ENCODE results near the gene MYO15A. TPM values are rescaled to one million over a fixed set of nuclear protein-coding genes. Genes with fewer than 3 reads are reported as not detected.

MYO15A gene
- total and polyA plus RNA-seq, 4 experiments from 2014 or later, result 0.14 to 2.2 (median 1.0) TPM

DNA sequence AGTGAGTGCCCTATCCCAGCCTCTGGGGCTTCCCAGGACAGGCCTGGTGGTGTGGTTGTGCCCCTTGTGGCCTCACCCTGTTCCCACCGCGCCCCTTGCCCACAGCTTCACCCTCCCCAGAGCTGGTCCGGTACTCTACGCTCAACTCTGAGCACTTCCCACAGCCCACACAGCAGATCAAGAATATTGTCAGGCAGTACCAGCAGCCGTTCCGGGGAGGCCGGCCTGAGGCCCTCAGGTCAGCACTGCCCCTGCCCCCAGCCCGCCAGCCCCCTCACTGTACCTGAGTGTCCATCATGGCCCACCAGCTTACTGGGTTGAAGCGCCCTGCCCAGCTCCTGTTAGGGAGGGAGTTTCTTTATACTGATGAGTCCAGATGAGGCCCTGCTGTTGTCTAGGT lies 42.7 kb downstream of the MYO15A start:
- ChIA-PET POLR2A (ENCODE audit: partially characterized antibody) (no interaction called here), CTCF (ENCODE audit: partially characterized antibody) (no interaction called here)
- Mint-ChIP-seq H3K4me3 (no peak overlapping the region), H3K27ac (no peak overlapping the region), H3K27me3 (no peaks in the 10 kb centered on the region), H3K9me3 (no peaks in the 10 kb centered on the region), H3K4me1 (peaks cover 0 to 20% (median 3%) of the 10 kb centered on the region in 4 donors), H3K36me3 (no peaks in the 10 kb centered on the region)
- Histone ChIP-seq H3K36me3 (ENCODE audit: insufficient read depth, low read length) (no peaks in the 10 kb centered on the region), H3K4me3 (ENCODE audit: low read length in 2 of 2) (no peak overlapping the region), H3K4me1 (ENCODE audit: insufficient read depth, low read length) (peaks cover 5% of the 10 kb centered on the region), H3K9me3 (ENCODE audit: control insufficient read depth in 1 of 2, low read length in 2 of 2) (no peaks in the 10 kb centered on the region), H3K27me3 (ENCODE audit: insufficient read depth, low read length) (no peaks in the 10 kb centered on the region), H3K27ac (ENCODE audit: low read depth, low read length) (no peak overlapping the region)
- intact Hi-C loops (cut with micrococcal nuclease), result no loop called here
- no peak for DNase-seq

DNA sequence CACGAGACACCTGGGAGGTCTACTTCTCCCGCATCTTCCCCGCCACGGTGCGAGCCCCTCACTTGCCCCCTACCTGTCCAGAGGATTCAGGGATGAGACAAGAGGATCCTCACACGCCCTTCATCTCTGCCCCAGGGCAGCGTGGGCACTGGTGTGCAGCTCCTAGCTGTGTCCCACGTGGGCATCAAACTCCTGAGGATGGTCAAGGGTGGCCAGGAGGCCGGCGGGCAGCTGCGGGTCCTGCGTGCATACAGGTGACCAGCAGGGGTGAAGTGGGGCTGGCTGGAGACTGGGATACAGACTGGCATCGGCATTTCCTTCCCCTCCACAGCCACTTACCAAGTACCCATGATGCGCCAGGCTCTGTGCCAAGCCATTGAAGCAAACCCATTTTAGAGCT lies 46.6 kb downstream of the MYO15A start:
- DNase-seq, result no peak
- Mint-ChIP-seq H3K9me3 (no peaks in the 10 kb centered on the region), H3K36me3 (no peaks in the 10 kb centered on the region), H3K4me3 (peak overlapping the region in 1 of 8 donors; percentile 39), H3K27me3 (no peaks in the 10 kb centered on the region), H3K27ac (peak overlapping the region in 1 of 7 donors; percentile 37), H3K4me1 (peaks cover 8 to 40% (median 12%) of the 10 kb centered on the region in 4 donors)
- H3K36me3 ChIP-seq (ENCODE audit: insufficient read depth, low read length), result no peaks in the 10 kb centered on the region
- ChIA-PET POLR2A (ENCODE audit: partially characterized antibody) (interaction anchor here (1.7 kb wide), 1 partner anchor 29 kb away, joined by 7 read pairs; the partner anchor contains the start of gene ALKBH5), CTCF (ENCODE audit: partially characterized antibody) (interaction anchor here (0.7 to 0.8 kb wide), 2 partner anchors 13 to 49 kb away, joined by 4 to 6 read pairs; no protein-coding TSS in a partner anchor)
- peaks cover 16% of the 10 kb centered on the region for H3K4me1 ChIP-seq (ENCODE audit: insufficient read depth, low read length)
- intact Hi-C loops (cut with micrococcal nuclease), result no loop called here
- H3K4me3 ChIP-seq (ENCODE audit: low read length in 2 of 2), result no peak overlapping the region
- no peak overlapping the region for H3K27ac ChIP-seq (ENCODE audit: low read depth, low read length)
- H3K9me3 ChIP-seq (ENCODE audit: control insufficient read depth in 1 of 2, low read length in 2 of 2), result no peaks in the 10 kb centered on the region
- H3K27me3 ChIP-seq (ENCODE audit: insufficient read depth, low read length), result no peaks in the 10 kb centered on the region

DNA sequence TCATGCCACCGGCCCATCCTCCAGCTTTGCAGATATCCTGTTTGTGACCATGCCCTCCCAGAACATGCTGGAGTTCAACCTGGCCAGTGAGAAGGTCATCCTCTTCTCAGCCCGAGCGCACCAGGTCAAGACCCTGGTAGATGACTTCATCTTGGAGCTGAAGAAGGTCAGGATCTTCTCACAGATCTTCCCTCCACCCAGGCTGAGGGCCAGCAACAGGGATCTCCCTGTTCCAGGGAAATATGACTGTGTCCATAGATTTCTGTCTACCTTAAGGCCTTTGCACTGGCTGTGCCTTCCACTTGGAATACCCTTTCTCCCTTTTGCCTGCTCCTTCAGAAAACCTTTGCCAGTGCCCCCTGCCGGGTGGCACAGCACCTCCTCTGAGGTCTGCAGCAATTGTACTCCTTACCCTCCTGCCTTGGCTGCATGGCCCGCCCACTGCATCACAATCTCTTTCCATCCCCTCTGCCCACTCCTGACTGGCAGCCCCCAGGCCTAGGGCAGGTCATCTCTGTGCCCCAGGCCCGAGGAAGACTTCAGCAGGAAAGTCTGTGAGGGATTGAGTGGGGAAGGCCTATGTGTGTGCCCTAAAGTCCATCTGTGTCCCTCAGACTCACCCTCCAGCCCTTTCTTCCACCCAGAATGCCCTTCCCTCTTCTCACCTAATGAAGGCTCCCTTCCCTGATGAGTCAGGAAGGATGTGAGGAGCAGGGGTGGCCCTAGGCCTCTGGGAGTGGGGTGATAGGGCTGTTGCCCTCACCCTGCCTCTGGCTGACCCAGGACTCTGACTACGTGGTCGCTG lies 47.8 kb downstream of the MYO15A start:
- H3K27ac ChIP-seq (ENCODE audit: low read depth, low read length), result no peak overlapping the region
- POLR2A ChIA-PET (ENCODE audit: partially characterized antibody), result interaction anchor here (1.7 kb wide), 1 partner anchor 28 kb away, joined by 7 read pairs; the partner anchor contains the start of gene ALKBH5
- CTCF ChIA-PET (ENCODE audit: partially characterized antibody), result no interaction called here
- H3K27ac Mint-ChIP-seq, result peak overlapping the region; percentile 37 to 87 (median 83)
- intact Hi-C loops (cut with micrococcal nuclease), result no loop called here
- no peak overlapping the region for H3K4me3 Mint-ChIP-seq
- no peaks in the 10 kb centered on the region for H3K36me3 Mint-ChIP-seq
- H3K36me3 ChIP-seq (ENCODE audit: insufficient read depth, low read length), result no peaks in the 10 kb centered on the region
- no peaks in the 10 kb centered on the region for H3K9me3 Mint-ChIP-seq
- H3K27me3 Mint-ChIP-seq, result no peaks in the 10 kb centered on the region
- peaks cover 16% of the 10 kb centered on the region for H3K4me1 ChIP-seq (ENCODE audit: insufficient read depth, low read length)
- no peaks in the 10 kb centered on the region for H3K9me3 ChIP-seq (ENCODE audit: control insufficient read depth in 1 of 2, low read length in 2 of 2)
- H3K27me3 ChIP-seq (ENCODE audit: insufficient read depth, low read length), result no peaks in the 10 kb centered on the region
- H3K4me1 Mint-ChIP-seq, result peaks cover 8 to 40% (median 12%) of the 10 kb centered on the region in 4 donors
- H3K4me3 ChIP-seq (ENCODE audit: low read length in 2 of 2), result no peak overlapping the region
- no peak for DNase-seq

DNA sequence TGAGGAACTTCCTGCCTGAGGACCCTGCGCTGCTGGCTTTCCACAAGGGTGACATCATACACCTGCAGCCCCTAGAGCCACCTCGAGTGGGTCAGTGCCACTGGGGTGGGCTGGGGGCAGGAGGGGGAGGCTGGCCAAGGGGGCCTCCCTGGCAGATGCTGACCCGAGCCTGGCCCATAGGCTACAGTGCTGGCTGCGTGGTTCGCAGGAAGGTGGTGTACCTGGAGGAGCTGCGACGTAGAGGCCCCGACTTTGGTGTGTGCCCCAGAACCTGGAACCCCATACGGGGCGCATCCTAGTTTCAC lies 48.4 kb downstream of the MYO15A start:
- H3K4me3 Mint-ChIP-seq, result no peak overlapping the region
- no peak overlapping the region for H3K4me3 ChIP-seq (ENCODE audit: low read length in 2 of 2)
- no peak overlapping the region for H3K27ac ChIP-seq (ENCODE audit: low read depth, low read length)
- no peaks in the 10 kb centered on the region for H3K27me3 ChIP-seq (ENCODE audit: insufficient read depth, low read length)
- intact Hi-C loops (cut with micrococcal nuclease), result no loop called here
- H3K36me3 ChIP-seq (ENCODE audit: insufficient read depth, low read length), result no peaks in the 10 kb centered on the region
- no peaks in the 10 kb centered on the region for H3K9me3 Mint-ChIP-seq
- H3K27ac Mint-ChIP-seq, result peak overlapping the region in 1 of 7 donors; percentile 86
- CTCF ChIA-PET (ENCODE audit: partially characterized antibody), result no interaction called here
- POLR2A ChIA-PET (ENCODE audit: partially characterized antibody), result no interaction called here
- DNase-seq, result no peak
- no peaks in the 10 kb centered on the region for H3K36me3 Mint-ChIP-seq
- H3K4me1 Mint-ChIP-seq, result peaks cover 8 to 40% (median 12%) of the 10 kb centered on the region in 4 donors
- H3K9me3 ChIP-seq (ENCODE audit: control insufficient read depth in 1 of 2, low read length in 2 of 2), result no peaks in the 10 kb centered on the region
- H3K4me1 ChIP-seq (ENCODE audit: insufficient read depth, low read length), result peaks cover 16% of the 10 kb centered on the region
- H3K27me3 Mint-ChIP-seq, result no peaks in the 10 kb centered on the region

DNA sequence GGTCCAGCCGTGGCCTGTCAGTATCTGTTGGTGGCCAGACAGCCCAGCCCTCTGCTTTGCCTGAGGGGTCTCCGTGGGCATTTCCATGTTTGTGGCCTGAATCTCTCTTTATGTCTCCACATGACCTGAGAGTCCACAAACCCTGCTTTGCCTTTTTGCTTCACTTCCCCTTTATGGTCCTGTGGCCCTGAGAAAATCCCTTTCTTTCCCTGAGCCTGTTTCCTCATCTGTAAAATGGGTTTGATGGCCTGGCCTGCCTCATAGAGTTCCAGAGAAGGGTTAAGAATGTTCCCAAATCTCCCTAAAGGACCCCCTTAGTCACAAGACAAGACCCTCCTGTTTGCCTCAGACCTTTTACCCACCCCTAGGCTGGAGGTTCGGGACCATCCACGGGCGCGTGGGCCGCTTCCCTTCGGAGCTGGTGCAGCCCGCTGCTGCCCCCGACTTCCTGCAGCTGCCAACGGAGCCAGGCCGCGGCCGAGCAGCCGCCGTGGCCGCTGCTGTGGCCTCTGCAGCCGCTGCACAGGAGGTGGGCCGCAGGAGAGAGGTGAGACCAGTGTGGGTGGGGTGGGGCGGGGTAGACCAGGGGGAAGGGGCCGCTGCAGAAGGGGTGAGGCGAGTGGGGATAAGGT lies 48.9 kb downstream of the MYO15A start:
- Histone ChIP-seq H3K9me3 (ENCODE audit: control insufficient read depth in 1 of 2, low read length in 2 of 2) (no peaks in the 10 kb centered on the region), H3K27ac (ENCODE audit: low read depth, low read length) (no peak overlapping the region), H3K27me3 (ENCODE audit: insufficient read depth, low read length) (no peaks in the 10 kb centered on the region), H3K36me3 (ENCODE audit: insufficient read depth, low read length) (no peaks in the 10 kb centered on the region), H3K4me3 (ENCODE audit: low read length in 2 of 2) (no peak overlapping the region), H3K4me1 (ENCODE audit: insufficient read depth, low read length) (peaks cover 16% of the 10 kb centered on the region)
- Mint-ChIP-seq H3K9me3 (no peaks in the 10 kb centered on the region), H3K36me3 (no peaks in the 10 kb centered on the region), H3K27ac (peak overlapping the region; percentile 19 to 96 (median 92)), H3K27me3 (no peaks in the 10 kb centered on the region), H3K4me1 (peaks cover 8 to 40% (median 12%) of the 10 kb centered on the region in 4 donors), H3K4me3 (peak overlapping the region in 5 of 8 donors; percentile 77 to 91 (median 85))
- CTCF ChIA-PET (ENCODE audit: partially characterized antibody), result no interaction called here
- no peak for DNase-seq
- intact Hi-C loops (cut with micrococcal nuclease), result no loop called here
- POLR2A ChIA-PET (ENCODE audit: partially characterized antibody), result interaction anchor here (0.9 to 1.7 kb wide), 2 partner anchors 26 to 68 kb away, joined by 3 to 28 read pairs; partner anchors contain the start of gene ALKBH5

DNA sequence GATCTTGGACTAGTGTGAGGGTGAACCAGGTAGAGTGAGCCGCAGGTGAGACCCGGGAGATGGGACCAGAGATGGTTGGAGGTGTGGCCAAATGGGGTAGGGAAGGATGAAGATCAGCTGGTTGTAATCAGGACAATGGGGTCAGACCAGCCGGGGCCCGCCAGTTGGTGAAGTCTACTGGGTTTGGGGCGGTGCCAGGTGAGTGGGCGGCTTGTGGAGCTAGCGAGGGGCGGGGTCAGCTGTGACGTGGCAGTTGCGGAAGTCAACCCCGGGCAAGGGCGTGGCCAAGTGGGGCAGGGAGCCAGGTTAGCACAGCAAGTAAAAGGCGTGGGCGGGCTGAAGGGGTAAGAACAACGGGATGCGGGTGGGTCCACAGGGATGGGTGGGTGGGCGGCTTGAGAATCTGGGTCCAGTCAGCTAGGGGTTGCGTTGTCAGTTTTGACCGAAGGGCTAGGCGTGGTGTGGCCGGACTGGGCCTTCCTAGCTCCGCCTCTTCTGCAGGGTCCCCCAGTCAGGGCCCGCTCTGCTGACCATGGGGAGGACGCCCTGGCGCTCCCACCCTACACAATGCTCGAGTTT lies 49.6 kb downstream of the MYO15A start:
- intact Hi-C loops (cut with micrococcal nuclease), result loop anchor here (1.0 kb wide), 2 partner anchors 17 to 25 kb away; partner anchors contain the start of gene ALKBH5

More for the DNA sequence above, 49.6 kb downstream of the MYO15A start:
- H3K9me3 ChIP-seq (ENCODE audit: control insufficient read depth in 1 of 2, low read length in 2 of 2), result no peaks in the 10 kb centered on the region
- peak overlapping the region; percentile 45 to 54 for H3K4me3 ChIP-seq (ENCODE audit: low read length in 2 of 2)
- peak; percentile 90 to 95 (median 93) for DNase-seq
- H3K27me3 Mint-ChIP-seq, result no peaks in the 10 kb centered on the region
- H3K4me3 Mint-ChIP-seq, result peak overlapping the region; percentile 77 to 91 (median 88)
- no peaks in the 10 kb centered on the region for H3K36me3 Mint-ChIP-seq
- ChIA-PET POLR2A (ENCODE audit: partially characterized antibody) (interaction anchor here (0.9 to 1.7 kb wide), 2 partner anchors 25 to 67 kb away, joined by 3 to 28 read pairs; partner anchors contain the start of gene ALKBH5), CTCF (ENCODE audit: partially characterized antibody) (interaction anchor here (1.7 kb wide), 1 partner anchor 25 kb away, joined by 3 read pairs; the partner anchor contains the start of gene ALKBH5)
- peak overlapping the region; percentile 69 to 96 (median 93) for H3K27ac Mint-ChIP-seq
- peaks cover 14% of the 10 kb centered on the region for H3K4me1 ChIP-seq (ENCODE audit: insufficient read depth, low read length)
- H3K4me1 Mint-ChIP-seq, result peaks cover 8 to 35% (median 12%) of the 10 kb centered on the region in 4 donors
- H3K27ac ChIP-seq (ENCODE audit: low read depth, low read length), result peak overlapping the region; percentile 46
- H3K9me3 Mint-ChIP-seq, result no peaks in the 10 kb centered on the region
- no peaks in the 10 kb centered on the region for H3K36me3 ChIP-seq (ENCODE audit: insufficient read depth, low read length)
- H3K27me3 ChIP-seq (ENCODE audit: insufficient read depth, low read length), result no peaks in the 10 kb centered on the region
